GM21360 (cell line): ENCODE data around the gene AFTPH.

Experiments used
- ATAC-seq: cut with Tn5 transposase; IDR thresholded peaks from one replicate; pipeline ENCODE4 v1.9.1; 2021; ENCODE audit warnings: mild to moderate bottlenecking, moderate library complexity; ENCODE audit not compliant: unreplicated experiment

The AFTPH gene

GRCh38 chr2:64608867-64609226 is 84.7 kb downstream of the AFTPH start:
- peak; percentile 2 for ATAC-seq

DNA sequence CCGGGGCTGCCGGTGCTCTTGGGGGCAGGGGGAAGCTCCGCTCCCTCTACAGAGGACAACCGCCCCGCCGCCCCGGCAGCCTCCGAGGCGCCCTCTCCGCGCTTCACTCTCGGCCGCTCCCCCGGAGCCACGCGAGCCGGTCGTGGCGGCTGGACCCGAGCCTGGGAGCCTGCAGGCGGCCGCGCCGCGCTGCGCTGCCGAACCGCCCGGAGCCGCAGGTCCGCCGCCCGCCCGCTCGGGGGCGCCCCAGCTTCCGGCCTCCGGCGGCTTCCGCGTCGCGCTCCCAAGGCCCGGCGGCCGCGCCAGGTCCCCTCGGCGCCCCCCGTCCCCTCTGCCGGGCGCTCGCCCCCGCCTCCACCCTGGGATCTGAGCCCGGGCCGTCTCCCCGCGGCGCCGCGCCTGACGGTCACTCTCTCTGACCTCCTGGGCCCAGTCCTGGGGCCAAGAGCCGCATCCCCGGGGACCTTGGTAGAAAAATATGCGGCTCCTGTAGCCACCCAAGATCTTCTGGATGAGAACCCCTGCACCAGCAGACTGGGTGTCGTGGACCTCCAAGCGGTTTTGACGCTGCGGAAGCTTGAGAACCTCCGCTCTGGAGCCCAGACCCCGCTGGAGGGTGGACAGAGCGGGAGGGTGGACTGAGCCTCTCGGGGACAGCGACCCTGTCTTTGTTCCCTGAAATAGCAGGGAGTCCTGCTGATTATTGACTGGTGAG is 85.3 kb downstream of the AFTPH start:
- peak; percentile 37 for ATAC-seq

- no peak for ATAC-seq
These were observed 85.8 kb downstream of the AFTPH start for GRCh38 chr2:64609942-64610281.

- no peak for ATAC-seq
These were observed 86.3 kb downstream of the AFTPH start for GRCh38 chr2:64610316-64610855.

- no peak for ATAC-seq
These were observed 88.6 kb downstream of the AFTPH start for GRCh38 chr2:64612575-64613195.

GRCh38 chr2:64613276-64613675 is 89.1 kb downstream of the AFTPH start:
- no peak for ATAC-seq

GRCh38 chr2:64615192-64615763 is 91.2 kb downstream of the AFTPH start:
- ATAC-seq = no peak

DNA sequence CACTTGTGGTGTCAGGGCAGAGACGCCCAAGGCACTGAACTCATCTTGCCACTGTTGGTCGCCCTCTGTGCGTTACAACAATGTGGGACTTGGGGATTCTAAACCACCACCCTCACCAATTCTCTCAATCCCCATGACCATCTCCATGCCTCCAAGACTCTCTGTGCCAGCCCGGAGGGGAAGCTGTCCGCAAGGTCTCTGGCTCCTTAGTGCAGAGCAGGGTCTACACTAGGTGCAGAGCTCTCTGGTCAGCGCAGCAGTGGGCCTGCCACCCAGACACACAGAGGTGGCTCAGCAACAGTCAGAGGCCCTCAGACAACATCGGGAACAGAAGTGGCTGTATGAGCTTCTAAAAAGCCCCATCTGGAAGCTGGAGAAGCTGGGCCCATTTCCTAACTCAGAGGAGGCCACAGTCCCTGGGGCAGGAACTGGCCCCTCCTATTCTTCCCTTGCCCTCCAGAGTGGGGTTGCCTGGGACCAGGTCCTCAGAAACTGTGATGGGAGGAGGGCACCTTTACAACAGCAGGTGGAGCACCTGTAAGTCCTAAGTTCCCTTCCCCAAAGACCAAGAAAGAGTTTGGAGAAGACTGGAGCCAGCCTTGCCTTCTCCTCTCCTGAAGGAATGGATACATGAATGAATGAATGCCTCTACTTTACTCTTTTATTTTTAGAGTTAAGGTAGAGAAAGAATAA is 91.9 kb downstream of the AFTPH start:
- ATAC-seq = no peak

DNA sequence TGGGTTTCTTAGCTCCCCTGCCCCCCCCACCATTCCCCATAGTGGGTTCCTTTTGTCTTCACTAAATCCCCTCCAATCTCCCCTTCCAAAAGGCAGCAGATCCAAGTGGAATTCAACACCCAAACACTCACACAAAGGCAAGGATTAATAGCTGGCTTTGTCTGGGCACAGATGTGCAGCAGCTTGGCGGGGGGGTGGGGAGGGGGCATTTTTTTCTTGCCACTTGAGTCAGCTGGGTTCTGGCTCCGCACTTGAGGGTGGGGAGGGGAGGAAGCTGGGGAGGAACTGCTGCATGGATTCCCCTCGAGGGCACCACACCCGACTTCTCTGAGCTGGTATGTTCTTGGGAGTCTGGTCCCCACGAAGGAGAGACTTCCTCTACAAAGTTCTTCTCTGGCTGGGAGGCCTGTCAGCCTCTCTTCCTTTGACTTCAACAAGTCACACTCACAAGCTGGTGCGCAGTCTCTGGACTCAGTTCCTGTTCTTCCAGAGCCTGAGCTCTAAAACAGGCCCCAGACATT is 93.6 kb downstream of the AFTPH start:
- no peak for ATAC-seq

- ATAC-seq = no peak
These were observed 96.5 kb downstream of the AFTPH start for GRCh38 chr2:64620661-64621060.

DNA sequence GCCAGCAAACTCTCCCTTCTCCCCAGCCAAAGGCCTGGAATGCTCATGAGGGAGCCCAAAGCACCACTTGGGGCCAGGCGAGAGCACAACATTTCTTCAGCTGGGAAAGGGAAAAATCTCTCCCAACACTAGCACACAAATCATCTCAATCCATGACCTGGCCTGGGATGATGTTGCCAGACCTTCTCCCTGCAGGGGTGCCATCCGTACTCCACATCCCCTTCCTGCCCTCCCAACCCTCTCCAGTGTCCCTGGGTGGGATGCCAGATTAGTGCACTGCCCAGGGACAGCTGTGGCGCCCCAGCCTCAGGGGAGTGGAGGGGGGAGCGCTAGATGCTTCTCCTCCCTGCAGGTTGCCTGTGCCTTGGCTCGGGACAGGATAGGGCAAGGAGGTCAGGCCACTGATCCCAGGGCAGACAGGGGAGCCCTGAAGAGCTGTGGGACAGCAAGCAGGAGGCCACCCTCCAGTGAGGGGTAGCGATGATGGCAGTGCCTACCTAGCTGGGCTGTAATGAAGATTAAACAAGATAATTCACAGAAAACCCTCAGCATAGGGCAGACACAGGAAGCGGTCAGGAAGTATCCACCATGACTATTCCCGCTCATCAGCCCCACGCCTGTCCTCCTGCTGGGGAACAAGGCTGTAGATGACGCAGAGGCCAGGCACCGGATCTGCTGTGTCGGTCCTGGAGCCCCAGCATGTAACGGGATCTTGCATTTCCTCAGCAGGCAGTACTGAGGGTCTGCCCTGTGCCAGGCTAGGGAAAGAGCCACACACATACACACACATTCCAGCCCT is 98.5 kb downstream of the AFTPH start:
- no peak for ATAC-seq

GRCh38 chr2:64623242-64623850 is 99.2 kb downstream of the AFTPH start:
- no peak for ATAC-seq

- no peak for ATAC-seq
These were observed 100.0 kb downstream of the AFTPH start for GRCh38 chr2:64624108-64624610.

- no peak for ATAC-seq
These were observed 100.7 kb downstream of the AFTPH start for GRCh38 chr2:64624862-64625261.

- ATAC-seq = no peak
These were observed 101.4 kb downstream of the AFTPH start for GRCh38 chr2:64625299-64626145.

GRCh38 chr2:64626146-64626809 is 102.2 kb downstream of the AFTPH start:
- no peak for ATAC-seq

DNA sequence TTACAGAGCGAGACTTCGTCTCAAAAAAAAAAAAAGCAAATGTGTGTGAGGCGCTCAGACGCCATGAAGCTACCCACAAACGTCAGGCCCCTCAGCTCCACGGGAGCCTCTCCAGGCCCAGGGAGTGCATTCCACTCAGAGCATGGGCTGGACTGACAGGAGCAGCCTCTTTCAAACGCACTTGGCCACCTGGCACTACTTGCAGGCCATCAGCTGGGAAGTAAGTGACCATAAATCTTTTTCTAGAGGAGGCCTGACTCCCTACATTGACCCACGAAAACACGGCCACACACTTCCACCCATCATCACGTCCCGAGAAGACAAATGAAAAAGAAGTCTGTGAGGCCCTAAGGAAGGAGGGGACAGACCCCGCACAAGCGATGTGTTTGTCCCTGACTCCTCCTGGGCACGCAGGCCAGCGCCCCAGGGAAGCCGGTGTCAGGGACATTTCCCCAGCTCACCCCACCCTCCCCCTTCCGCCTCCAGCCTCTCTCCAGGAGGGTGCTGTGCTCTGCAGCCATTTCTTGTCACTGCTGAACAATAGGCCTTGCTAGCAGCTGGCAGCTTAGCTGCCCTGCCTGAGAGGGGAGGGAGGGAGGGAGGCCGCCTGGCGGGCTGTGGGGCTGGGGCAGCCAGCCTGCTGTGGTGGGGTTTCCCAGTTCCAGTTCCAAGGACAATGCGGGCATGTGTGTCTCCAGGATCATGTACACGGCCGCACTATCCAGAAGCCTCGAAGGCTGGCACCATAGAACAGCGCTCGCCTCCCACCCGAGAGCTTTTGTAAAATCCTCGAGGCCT is 103.0 kb downstream of the AFTPH start:
- no peak for ATAC-seq
